ENCODE results near the gene GPR61.

Gene GPR61, protein sequence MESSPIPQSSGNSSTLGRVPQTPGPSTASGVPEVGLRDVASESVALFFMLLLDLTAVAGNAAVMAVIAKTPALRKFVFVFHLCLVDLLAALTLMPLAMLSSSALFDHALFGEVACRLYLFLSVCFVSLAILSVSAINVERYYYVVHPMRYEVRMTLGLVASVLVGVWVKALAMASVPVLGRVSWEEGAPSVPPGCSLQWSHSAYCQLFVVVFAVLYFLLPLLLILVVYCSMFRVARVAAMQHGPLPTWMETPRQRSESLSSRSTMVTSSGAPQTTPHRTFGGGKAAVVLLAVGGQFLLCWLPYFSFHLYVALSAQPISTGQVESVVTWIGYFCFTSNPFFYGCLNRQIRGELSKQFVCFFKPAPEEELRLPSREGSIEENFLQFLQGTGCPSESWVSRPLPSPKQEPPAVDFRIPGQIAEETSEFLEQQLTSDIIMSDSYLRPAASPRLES

DNA sequence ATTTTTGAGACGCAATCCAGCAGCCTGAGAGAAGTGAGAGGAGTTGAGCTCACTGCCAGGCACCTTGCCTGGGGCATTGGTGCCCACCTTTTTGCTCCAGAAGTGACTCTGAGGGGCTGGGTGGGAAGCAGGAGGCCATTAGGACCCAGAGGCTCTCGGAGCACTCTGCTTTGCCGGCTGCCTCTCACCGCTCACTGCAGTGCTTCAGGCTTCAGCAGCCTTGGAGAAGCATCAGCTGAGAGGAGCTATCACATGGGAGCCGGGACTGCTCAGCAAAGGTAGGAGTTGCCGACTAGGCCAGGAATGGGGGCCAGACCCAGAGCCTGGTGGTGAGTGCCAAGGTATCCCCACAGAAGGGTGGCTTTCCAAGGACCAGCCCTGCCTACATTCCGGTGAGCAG lies at the start of gene GPR61:
TSS of gene GPR61 (plus strand) at position 197 of the 400 bp plus-strand sequence. CDS start 3,151 bp downstream, outside the sequence.
- no peak for DNase-seq (ENCODE audit: low spot score)

DNA sequence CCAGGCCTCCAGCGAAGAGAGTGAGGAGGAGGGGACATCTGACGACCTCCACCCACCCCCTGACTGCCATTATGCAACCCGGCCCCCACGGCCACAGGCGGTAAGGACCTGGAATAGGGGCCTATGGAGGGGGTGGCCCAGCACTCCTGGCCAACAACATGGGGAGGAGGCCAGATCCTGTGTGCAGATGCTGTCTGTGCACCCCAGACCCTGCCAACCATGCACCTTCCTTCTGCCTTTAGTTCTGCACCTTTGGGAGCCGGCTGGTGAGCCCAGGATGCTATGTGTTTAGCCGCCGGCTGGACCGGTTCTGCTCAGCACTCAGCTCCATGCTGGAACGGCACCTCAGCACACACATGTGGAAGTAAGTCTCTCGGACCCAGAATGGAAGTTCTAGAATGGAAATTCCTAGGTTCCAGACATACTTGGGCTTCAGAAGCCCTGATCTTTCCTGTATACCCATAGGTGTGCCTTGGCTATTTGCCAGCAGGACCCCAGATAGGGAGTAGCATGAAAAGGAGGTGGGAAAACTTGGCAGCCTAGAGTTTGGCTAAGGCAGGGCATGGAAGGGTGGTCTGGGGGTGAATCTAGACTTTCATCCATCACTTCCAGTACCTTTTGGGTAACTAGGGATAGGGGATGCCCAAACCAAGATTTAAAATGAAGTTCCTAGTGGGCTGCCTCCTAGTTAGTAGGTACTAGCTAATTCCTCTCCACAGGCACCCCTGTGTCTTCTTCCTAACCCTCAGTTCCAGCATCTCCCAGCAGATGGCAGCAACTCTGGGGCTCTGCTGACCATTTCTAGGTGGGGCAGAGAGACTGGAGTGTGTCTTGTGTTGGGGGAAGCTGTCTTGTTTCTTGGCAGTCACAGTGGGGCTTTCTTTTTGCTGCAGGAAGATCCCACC lies 49.4 kb upstream of the GPR61 start:
- DNase-seq (ENCODE audit: low spot score), result peak; percentile 71

DNA sequence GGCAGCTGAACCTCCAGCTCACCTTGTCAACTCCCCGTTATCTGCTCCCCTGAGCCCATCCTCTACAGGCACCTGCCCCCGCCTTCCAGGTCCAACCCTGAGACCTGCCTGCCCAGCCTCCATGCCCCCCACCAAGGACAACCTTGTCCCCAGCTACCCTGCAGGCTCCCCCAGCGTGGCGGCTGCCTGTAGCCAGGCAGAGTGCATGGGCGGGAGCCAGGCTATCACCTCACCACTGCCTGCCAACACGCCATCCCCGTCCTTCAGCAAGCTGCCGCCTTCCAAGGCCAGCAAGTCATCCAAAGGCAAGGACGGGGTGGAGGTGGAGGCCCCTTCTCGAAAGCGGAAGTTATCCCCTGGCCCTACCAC lies 48.8 kb upstream of the GPR61 start:
- DNase-seq (ENCODE audit: low spot score), result no peak

DNA sequence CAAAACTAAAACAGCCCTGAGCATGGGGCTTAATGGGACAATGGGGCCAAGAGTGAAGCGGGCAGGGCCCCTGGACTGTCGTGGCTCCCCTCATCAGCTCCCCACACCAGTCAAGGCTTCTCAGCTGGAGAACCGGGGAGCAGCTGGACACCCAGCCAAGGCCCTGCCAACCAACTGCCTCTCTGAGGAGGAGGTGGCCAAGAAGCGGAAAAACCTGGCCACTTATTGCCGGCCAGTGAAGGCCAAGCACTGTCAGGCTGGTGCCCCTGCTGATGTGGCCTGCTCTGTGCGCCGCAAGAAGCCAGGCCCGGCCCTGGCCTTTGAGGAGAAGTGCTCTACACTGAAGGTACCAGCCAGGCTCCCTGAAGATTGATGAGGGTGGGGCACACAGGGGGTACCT lies 48.3 kb upstream of the GPR61 start:
- DNase-seq (ENCODE audit: low spot score), result no peak

DNA sequence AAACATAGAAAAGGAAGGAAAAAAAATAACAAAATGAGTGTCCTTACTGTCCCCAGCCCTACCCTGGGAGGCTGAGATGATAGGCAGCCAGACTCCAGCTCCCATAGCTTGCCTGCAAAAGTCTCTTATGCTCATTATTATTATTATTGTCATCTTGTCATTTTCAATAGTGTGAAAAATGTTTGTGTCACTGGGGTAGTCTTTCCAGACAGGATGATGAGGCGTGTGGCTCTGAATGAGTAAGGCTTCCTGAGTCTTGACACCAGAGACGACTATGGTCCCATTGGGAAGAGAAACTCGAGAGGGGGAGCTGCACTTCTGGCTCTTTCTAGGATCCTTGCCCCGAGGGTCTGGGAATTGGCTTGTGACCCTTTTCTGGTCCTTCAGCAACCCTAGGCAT lies 46.9 kb upstream of the GPR61 start:
- no peak for DNase-seq (ENCODE audit: low spot score)

DNA sequence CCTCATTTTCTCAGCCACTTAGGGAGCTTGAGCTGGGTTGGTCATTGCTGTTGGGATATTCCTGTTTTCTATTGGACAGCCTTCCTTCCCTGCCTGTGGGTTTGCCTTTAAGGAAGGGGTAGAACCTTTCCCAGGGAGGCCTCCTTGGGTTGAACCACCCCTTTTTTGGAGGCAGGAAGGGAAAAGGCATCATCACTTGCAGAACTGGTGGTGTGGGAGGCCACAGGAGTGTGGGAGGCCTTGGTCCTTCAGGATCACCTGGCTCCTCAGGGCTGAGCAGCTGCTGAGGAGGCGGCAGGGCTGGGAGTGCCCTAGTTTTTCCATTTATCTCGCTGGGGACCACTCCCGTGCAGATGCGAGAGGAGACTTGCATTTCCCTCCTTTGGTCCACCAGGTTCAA lies 46.4 kb upstream of the GPR61 start:
- DNase-seq (ENCODE audit: low spot score), result no peak

DNA sequence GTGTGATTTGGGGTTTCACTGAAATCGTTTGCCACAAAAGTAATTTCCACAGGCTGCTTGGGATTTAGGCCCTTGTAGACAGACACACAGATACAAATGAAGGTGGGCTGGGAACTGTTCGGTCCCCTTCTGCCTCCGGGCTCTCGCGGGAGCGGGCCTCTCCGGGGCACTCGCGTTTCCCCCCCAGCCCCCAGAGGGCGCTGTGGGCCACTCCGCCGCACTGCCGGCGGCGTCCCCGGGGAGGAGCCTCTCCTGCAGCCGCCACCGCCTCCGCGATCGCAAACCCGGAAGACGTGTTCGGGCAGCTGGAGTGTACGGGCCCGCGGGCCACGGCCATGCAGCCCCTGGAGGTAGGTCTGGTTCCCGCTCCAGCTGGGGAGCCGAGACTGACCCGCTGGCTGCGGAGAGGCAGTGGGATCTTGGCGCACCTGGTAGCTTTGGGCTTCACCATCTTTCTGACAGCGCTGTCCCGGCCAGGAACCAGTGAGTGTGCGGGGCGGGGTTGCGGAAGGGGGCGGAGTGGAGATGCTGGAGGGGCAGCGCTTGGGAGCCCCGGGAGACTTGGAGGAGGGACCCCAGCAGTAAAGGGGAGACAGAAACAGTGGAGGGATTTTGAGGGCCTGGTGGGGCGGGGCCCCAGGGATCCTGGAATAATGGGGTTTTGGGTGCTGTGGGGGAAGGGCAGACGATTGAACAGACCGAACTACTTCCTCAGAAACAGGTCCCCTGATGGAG lies 45.7 kb upstream of the GPR61 start, which contains the start of gene CYB561D1:
TSS of gene CYB561D1 (plus strand) at position 290 of the 735 bp plus-strand sequence. CDS start at position 336, 46 bp downstream.
- DNase-seq (ENCODE audit: low spot score), result peak; percentile 94

DNA sequence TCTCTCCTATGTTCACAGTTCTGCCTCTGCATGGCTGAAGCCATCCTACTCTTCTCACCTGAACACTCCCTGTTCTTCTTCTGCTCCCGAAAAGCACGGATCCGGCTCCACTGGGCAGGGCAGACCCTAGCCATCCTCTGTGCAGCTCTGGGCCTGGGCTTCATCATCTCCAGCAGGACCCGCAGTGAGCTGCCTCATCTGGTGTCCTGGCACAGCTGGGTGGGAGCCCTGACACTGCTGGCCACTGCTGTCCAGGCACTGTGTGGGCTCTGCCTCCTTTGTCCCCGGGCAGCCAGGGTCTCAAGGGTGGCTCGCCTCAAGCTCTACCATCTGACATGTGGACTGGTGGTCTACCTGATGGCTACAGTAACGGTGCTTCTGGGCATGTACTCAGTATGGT lies 43.9 kb upstream of the GPR61 start:
- no peak for DNase-seq (ENCODE audit: low spot score)

DNA sequence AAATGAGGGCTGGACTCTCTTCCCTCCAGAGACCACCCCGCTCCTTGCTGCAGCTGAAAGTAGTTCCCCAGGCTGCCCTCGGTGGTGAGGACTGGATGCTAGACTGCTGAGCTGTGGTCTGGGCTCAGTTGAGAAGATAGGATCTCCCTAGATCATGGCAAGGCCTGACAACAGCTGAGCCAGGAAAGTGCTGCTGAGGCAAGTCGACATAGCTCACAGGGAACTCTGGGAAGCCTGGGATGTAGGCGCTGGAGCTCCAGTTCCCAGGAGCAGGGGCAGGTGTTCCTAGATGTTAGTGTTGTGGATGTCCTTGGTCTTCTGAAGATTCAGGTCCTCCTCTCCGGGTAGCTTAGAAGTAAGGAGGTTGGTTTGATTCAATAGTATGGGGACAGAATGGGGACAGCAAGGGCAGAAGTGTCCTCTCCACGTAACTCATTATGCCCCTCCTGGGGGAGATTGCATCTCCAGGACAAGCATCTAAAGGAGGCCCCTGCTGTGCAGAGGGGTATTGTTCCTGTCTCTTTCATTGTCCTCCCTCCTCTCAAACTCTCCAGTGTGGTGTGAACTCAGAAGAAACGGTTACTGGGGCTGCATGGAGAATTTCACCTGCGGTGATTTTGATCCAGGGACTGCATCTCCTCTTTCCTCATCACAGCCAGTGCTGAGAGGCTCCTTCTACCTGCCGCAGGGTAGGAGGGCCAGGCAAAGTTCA lies 42.1 kb upstream of the GPR61 start:
- DNase-seq (ENCODE audit: low spot score), result no peak

DNA sequence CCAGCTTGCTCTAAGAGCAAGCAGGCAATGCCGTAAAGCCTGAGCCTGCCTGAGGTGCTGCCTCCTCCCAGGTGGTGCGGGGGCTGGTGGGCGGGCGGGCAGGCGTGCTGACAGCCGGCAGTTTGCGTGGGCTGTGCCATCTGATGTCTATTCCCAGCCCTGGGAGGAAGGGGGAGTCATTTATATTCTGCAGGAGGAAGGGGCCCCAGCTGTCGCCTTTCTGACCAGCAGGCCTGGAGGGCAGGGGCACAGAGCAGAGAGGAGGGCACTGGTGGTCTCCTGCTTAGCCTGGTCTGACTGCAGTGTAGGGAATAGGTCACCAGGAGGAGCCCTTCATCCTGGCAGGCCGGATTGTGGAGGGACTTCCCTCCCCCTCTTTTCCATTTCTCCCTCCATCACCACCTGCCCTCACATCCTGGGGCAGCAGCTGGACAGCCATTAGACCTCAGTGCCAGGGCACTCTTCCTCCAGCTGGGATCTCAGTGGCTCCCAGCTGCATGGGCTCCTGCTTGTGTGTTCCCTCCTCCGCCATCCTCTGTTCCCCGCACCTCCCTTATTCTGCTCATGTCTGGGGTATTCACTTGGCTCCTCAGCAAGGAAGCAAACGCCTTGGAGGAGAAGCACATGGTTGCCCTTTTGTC lies 41.4 kb upstream of the GPR61 start:
- DNase-seq (ENCODE audit: low spot score), result peak; percentile 68

DNA sequence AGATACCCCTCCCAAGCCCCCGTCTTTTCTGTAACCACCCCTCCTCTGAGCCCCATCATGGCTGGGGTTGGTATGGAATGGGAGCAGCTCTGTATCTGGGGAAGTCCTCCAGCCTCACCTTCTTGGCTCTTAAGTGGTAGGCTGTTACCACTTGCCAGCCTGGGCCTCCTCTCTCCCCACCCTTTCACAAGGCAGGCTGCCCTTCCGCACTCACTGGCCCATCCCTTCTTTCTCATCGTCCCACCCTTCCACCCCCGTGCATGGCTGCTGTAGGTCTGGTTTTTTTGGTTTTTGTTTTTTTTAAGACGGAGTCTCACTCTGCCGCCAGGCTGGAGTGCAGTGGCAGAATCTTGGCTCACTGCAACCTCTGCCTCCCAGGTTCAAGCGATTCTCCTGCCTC lies 40.6 kb upstream of the GPR61 start:
- no peak for DNase-seq (ENCODE audit: low spot score)

DNA sequence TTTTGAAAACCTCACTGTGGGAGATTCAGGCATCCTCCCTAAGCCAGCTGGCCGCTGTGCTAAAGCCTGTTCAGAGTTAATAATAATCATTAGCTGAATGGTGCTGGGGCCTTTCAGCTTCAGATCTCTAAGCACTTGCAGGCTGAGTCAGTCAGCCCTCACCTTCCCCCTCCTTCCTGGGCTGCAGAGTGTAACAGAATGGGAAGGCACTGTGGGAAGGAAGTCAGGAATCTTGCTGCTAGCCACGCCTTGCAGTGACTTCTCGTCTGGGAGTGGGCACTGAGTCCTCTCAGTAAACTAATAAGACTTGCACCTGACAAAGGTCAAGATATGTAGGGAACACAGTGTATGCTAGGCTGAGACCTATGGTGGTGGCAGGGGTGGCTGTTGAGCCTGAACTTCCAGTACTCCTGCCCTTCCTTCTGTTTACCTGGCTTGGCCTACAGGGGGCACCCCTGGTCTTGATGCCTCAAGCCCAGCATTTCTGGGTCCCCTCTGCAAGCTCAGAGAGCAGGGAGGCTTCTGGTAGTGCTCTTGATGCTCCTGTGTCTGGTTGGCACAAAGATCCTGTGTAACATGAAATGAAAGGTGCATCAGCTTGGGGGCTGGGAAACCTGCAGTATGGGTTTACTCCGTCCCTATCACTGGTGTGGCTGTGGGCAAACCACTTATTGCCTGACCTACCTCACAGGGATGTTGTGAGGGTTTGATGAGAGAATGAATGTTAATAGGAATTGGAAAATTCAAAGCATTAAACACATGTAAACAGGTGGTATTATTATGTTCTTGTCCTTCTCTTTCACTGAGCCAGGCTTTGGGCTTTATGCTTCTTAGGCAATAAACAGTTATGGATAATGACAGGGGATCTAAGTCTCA lies 39.8 kb upstream of the GPR61 start:
- peak; percentile 63 for DNase-seq (ENCODE audit: low spot score)

DNA sequence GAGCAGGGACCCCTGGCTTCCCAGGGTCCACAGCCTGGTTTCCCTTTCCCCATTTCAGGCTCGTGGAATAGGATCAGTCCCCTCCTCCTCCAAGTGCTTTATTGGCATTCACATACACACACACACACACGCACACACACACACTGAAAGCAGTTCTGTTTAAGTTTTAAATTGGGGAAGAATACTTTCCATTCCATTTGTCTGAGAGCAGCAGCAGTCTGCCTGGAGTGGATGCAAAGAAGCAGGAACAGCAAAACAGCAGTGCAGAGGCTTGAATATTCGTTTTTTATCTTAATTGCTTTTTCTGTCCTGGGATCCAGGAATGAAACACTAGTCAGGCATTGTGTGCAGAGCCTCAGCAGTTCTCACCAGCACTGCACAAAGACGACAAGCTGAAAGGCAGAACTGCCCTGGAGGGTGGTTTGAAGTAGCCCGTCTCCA lies 38.7 kb upstream of the GPR61 start:
- no peak for DNase-seq (ENCODE audit: low spot score)

DNA sequence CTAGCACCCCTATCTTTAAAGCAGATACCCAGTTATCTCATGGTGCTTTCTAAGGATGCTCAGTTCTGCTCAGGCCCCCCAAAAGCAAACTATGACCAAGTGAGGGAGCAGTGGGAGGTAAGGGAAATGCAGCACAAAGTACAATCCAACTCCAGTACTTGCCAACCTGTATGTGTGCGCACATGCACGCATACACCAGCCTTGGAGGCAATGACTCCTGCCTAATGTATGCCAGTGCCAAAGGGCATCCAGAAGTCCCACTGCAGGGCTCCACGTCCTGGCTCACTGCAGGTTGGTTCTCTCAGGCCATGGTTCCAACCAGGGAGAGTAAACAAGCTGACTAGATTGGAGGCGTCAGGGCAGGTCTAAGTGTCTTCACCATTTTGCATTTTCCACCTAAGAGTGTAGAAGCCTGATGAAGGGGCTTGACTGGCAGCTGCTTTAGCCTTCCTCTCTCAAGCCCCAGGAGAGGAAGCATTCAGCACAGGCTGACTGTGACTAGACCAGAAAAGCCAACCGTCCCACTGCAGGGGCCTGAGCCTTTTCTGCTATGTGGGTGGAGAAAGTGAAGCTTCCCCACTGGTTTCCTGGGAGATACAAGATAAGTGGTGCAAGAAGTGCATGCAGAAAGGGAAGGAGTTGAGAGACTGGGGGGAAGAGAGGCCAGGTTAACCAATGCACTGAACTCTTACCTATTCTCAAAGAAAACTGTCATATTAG lies 37.9 kb upstream of the GPR61 start:
- no peak for DNase-seq (ENCODE audit: low spot score)

DNA sequence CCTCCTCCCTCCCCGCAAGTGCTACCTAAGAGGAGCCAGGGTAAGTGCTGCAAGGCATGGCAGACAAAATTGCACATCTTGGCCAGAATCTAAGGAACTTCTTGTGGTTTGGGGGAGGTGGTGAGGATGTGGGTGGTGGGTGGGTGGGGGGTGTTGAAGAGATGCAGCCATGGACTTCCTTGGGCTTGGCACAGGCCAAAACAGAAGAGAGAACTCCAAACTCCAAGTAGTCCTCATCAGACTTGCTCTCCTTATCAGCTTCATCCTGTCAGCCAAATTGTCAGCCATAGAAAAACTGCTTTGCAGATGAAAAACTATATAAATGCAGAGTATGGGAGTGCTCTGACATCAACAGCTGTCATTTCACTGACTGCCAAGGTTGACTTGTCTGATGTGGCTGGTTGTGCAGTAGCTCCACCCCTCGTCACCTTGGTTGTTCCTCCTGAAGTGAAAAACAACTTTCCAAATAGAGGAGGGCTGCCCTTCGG lies 37.3 kb upstream of the GPR61 start:
- no peak for DNase-seq (ENCODE audit: low spot score)

DNA sequence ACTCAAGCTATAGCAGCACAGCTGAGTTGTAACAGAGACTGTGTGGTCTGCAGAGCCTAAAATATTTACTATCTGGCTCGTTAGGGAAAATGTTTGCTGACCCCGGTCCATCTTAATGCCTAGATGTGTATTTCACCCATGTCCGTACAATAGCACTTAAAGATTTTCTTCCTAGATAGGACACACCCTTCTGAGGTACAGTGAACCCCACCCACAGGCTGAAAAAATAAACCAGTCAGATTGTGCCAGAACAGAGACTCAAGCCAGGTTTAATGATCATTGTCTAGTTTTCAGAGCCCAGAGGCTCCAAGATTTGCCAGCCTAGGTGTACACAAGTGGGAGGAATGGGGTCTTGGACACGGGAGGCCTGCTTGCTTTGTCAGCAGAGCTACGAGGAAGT lies 35.7 kb upstream of the GPR61 start:
- DNase-seq (ENCODE audit: low spot score), result no peak

DNA sequence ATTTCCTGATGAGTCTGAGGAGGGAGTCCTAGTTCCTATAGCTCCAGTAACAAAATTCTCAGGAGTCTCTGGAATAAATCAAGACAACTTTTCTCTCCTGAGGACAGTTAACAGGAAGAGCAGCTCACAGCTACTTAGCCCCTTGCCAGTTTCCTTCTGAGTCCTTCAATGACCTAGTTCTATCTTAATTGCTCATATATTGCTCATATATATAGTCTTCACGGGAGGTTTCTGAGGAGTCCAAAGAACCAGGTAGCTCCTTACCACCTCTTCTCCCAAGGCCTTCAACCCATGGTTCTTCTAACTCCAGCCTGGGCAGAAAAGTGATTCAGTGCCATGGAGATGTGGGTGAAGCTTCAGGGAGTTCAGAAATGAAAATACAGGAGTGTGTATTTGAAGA lies 34.7 kb upstream of the GPR61 start:
- no peak for DNase-seq (ENCODE audit: low spot score)

DNA sequence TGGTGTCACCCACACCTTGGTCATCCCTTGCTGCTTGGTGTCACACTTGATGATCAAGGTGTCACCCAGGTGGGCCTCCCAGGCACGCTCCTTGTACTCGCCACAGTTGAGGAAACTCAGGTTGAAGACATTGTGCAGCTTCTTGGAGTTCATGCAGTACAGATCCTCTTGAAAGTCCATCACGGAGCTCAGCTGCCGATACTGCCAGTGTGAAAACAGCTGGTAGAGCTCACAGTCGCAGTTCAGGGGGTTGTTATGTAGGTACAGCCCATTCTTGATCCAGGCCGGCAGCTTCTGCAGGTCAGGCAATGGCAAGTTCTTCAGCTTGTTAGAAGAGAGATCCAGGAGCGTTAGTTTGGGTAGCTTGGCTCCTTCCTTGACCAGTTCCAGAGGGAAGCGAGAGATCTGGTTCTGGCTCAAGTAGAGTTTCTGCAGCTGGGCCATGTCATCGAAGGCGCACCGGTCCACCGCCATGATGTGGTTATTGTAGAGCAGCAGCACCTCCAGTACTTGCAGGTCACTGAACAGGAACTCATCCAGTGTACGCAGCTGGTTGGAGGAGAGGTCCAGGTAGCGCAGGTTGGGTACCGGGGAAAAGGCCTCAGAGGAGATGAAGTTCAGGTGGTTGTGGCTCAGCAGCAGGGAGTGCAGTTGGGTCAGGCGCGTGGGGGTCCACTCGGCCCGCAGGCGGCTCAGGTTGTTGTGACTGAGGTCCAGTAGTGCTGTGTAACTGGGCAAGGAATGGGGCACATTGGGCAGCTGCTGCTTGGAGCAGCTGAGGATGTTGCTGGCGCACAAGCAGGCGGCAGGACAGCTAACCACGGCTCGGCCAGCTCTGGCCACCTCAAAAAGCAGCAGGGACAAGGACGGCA lies 31.4 kb upstream of the GPR61 start:
- no peak for DNase-seq (ENCODE audit: low spot score)

All from iPS-NIHi11 (cell line).